DOHH2 (cell line): ENCODE measurements around the gene ZNF503.

Source experiments
- H3F3A ChIP-seq: fragments of 200-600 bp; sonication (generic), shearing (Covaris generic); 2 replicates; pipeline ENCODE4 v1.6.0; 2016; ENCODE audit warnings: antibody characterized with exemption, mild to moderate bottlenecking; ENCODE audit not compliant: control insufficient read depth, insufficient read depth
- H3K27ac ChIP-seq: fragments of 200-600 bp; sonication (generic); 2 replicates; pipeline ENCODE4 v1.5.1; 2014; ENCODE audit warnings: low read depth, mild to moderate bottlenecking, low read length, moderate library complexity
- H3K27me3 ChIP-seq: fragments of 200-600 bp; sonication (generic); 2 replicates; pipeline ENCODE4 v1.6.1; 2014; ENCODE audit warnings: mild to moderate bottlenecking, low read length, mixed read lengths; ENCODE audit not compliant: control insufficient read depth
- H3K36me3 ChIP-seq: fragments of 200-600 bp; sonication (generic); 2 replicates; pipeline ENCODE4 v1.6.1; 2014; ENCODE audit warnings: mild to moderate bottlenecking, low read length, moderate library complexity, mixed read lengths; ENCODE audit not compliant: control insufficient read depth
- H3K4me1 ChIP-seq: fragments of 200-600 bp; sonication (generic); 2 replicates; pipeline ENCODE4 v1.6.1; 2014; ENCODE audit warnings: mild to moderate bottlenecking, low read length, mixed read lengths; ENCODE audit not compliant: control insufficient read depth
- H3K4me2 ChIP-seq: fragments of 200-600 bp; sonication (generic); 2 replicates; pipeline ENCODE4 v1.6.0; 2014; ENCODE audit warnings: mild to moderate bottlenecking, low read length, moderate library complexity
- H3K4me3 ChIP-seq: fragments of 200-600 bp; sonication (generic); 2 replicates; pipeline ENCODE4 v1.5.1; 2014; ENCODE audit warnings: mild to moderate bottlenecking, low read length, mixed read lengths
- H3K79me2 ChIP-seq: fragments of 200-600 bp; sonication (generic); 2 replicates; pipeline ENCODE4 v1.6.1; 2014; ENCODE audit warnings: mild to moderate bottlenecking, low read length, mixed read lengths; ENCODE audit not compliant: control insufficient read depth
- H3K9me2 ChIP-seq: fragments of 200-600 bp; sonication (generic); replicated peaks from 2 replicates; pipeline ENCODE4 v1.6.1; 2014; ENCODE audit warnings: mild to moderate bottlenecking, low read length, mixed read lengths; ENCODE audit not compliant: control insufficient read depth
- H3K9me3 ChIP-seq: fragments of 200-600 bp; sonication (generic); 2 replicates; pipeline ENCODE4 v1.6.1; 2014; ENCODE audit warnings: antibody characterized with exemption, low read length, mixed read lengths; ENCODE audit not compliant: control insufficient read depth, insufficient read depth
- H4K20me1 ChIP-seq: fragments of 200-600 bp; sonication (generic); 2 replicates; pipeline ENCODE4 v1.6.0; 2014; ENCODE audit warnings: low read depth, mild to moderate bottlenecking, antibody characterized with exemption, low read length, moderate library complexity; ENCODE audit not compliant: control insufficient read depth, insufficient read depth
- CTCF ChIP-seq: fragments of 200-600 bp; sonication (generic); IDR thresholded peaks from one replicate; pipeline ENCODE4 v1.5.1; 2014; ENCODE audit warnings: antibody characterized with exemption, mild to moderate bottlenecking, low read depth, low read length; ENCODE audit not compliant: poor library complexity, severe bottlenecking
- EZH2phosphoT487 ChIP-seq: fragments of 200-600 bp; sonication (generic); IDR thresholded peaks from 2 replicates; pipeline ENCODE4 v1.6.1; 2017; ENCODE audit warnings: borderline replicate concordance, mild to moderate bottlenecking, antibody characterized with exemption, low read length, moderate library complexity, mixed read lengths

The ZNF503 gene

GRCh38 chr10:75449382-75450074 lies 48.0 kb upstream of the ZNF503 start:
- Histone ChIP-seq H3K9me3 (no peaks in the 10 kb centered on the region), H3K27ac (no peak overlapping the region), H3F3A (no peaks in the 10 kb centered on the region), H3K36me3 (no peaks in the 10 kb centered on the region), H3K9me2 (no peaks in the 10 kb centered on the region), H4K20me1 (no peaks in the 10 kb centered on the region), H3K4me2 (no peak overlapping the region), H3K4me3 (no peak overlapping the region), H3K4me1 (no peaks in the 10 kb centered on the region), H3K27me3 (no peaks in the 10 kb centered on the region), H3K79me2 (no peaks in the 10 kb centered on the region)
- TF ChIP-seq EZH2phosphoT487, result no peak
- no peak for TF ChIP-seq CTCF

- Histone ChIP-seq H3K4me1 (no peaks in the 10 kb centered on the region), H3F3A (no peaks in the 10 kb centered on the region), H3K4me2 (no peak overlapping the region), H4K20me1 (no peaks in the 10 kb centered on the region), H3K9me2 (no peaks in the 10 kb centered on the region), H3K9me3 (no peaks in the 10 kb centered on the region), H3K27me3 (no peaks in the 10 kb centered on the region), H3K4me3 (no peak overlapping the region), H3K79me2 (no peaks in the 10 kb centered on the region), H3K27ac (no peak overlapping the region), H3K36me3 (no peaks in the 10 kb centered on the region)
- TF ChIP-seq EZH2phosphoT487 (no peak), CTCF (no peak)
These were observed 46.6 kb upstream of the ZNF503 start for GRCh38 chr10:75448166-75448565.

- Histone ChIP-seq H3F3A (no peaks in the 10 kb centered on the region), H3K9me2 (no peaks in the 10 kb centered on the region), H3K9me3 (no peaks in the 10 kb centered on the region), H3K36me3 (no peaks in the 10 kb centered on the region), H3K27me3 (no peaks in the 10 kb centered on the region), H3K79me2 (no peaks in the 10 kb centered on the region), H4K20me1 (no peaks in the 10 kb centered on the region), H3K27ac (no peak overlapping the region), H3K4me1 (no peaks in the 10 kb centered on the region), H3K4me3 (no peak overlapping the region), H3K4me2 (no peak overlapping the region)
- TF ChIP-seq EZH2phosphoT487, result no peak
- no peak for TF ChIP-seq CTCF
These were observed 44.9 kb upstream of the ZNF503 start for GRCh38 chr10:75446508-75446907.
